GM18861 (cell line): Measurements from ENCODE around the gene TRAPPC6A.

ENCODE experiments used
- ATAC-seq: cut with Tn5 transposase; IDR thresholded peaks from one replicate; pipeline ENCODE4 v1.9.1; 2021; ENCODE audit not compliant: unreplicated experiment

TRAPPC6A gene

DNA sequence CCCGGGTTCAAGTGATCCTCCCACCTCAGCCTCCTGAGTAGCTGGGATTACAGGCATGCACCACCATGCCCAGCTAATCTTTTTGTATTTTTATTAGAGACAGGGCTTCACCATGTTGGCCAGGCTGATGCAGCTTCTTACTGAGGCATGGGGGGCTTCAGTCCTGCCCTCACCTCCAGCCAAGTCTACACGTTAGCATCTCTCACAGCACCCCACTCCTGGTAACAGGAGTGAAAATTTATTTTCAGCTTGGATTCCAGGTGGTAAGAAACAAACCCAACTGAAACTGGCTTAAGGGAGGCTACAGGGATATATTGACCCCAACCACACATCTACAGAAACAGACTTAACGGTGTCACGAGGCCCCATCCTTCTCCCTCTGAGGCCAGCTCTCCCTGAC lies 27.9 kb downstream of the TRAPPC6A start:
- ATAC-seq, result no peak

- no peak for ATAC-seq
Observed at GRCh38 chr19:45149129-45149528, 28.9 kb downstream of the TRAPPC6A start.

DNA sequence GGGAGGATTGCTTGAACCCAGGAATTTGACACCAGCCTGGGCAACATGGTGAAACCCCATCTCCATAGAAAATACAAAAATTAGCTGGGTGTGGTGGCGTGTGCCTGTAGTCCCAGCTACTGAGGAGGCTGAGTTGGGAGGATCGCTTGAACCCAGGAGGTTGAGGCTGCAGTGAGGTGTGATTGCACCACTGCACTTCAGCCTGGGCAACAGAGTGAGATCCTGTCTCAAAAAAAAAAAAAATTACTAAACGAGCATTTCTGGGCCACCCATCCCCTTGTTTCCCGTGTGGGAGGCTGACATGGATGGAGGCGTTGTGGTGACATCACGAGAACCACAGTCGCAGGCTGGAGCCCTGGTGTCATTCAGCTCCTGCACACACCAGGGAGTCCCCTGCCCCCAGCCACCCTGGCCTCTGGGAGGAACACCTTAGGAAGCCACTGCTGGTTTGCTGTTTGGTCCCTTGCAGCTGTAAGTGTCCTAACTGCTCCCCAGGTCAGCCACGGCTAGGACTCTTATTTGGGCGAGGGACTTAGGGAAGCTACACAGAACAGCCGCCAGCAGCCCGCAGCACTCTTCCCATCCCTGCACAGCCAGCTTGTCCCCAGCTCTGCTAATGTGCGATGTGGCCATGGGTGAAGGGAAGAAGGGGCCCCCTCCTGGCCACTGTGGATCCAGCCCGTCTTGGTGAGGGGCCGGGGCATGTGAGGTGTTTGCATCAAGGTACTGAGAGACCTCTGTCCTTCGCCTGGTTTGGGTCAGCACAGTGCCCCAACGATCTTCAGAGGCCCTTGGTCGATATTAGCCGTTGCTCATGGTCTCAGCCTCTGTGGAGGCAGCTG lies 30.0 kb downstream of the TRAPPC6A start:
- ATAC-seq, result no peak

- ATAC-seq, result no peak
Observed at GRCh38 chr19:45146741-45147205, 31.3 kb downstream of the TRAPPC6A start.

DNA sequence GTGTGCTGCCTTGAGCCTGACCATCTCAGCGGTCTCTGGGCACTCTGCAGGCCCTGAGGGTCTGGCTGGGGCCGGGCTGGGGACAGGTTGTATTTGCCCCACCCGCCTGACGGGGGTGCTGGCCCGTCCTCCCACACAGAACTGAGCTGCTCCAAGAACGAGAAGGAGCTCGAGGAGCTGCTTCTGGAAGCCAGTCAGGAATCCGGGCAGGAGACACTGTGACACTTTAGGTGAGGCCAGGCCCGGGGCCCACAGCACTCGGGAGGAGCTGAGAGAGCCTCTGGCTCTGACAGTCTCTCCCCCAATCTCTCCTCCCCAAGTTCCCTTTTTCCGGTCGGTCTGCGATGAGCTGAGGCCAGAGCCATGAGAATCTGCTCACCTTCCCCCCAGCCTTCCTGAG lies 31.8 kb downstream of the TRAPPC6A start:
- no peak for ATAC-seq

DNA sequence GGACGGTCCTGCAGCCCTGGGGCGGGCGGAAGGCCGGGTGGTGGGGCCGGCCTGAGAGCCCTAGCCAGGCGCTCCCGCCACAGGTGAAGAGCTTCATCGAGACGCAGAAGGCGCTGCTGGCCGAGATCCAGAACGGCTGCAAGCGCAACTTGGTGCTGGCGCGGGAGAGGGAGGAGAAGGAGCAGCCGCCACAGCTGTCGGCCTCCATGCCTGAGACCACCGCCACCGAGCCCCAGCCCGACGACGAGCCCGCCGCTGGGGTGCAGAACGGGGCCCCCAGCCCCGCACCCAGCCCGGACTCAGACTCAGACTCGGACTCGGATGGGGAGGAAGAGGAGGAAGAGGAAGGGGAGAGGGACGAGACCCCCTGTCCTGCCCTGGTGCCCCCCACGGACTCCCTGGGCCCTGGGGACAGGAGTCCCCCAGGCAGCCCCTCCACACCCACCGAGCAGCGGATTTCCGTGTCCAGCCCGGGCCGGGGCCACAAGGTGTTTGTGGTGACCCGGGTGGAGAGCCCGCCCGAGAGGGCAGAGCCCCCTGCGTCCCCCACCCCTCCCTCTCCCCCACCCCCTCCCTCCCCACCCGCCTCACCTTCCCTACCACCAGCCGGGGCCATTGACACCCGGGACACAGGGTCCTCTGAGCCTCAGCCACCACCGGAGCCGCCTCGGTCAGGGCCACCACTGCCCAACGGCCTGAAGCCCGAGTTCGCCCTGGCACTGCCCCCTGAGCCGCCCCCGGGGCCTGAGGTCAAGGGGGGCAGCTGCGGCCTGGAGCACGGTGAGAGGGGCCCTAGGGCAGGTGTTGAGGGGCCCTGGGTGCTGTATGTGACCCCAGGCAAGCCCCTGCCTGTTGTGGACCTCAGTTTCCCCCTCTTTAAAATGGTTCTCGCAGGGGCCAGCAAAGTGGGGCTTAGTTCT lies 32.5 kb downstream of the TRAPPC6A start:
- ATAC-seq, result no peak

- ATAC-seq, result no peak
Observed at GRCh38 chr19:45144431-45145269, 33.4 kb downstream of the TRAPPC6A start.

DNA sequence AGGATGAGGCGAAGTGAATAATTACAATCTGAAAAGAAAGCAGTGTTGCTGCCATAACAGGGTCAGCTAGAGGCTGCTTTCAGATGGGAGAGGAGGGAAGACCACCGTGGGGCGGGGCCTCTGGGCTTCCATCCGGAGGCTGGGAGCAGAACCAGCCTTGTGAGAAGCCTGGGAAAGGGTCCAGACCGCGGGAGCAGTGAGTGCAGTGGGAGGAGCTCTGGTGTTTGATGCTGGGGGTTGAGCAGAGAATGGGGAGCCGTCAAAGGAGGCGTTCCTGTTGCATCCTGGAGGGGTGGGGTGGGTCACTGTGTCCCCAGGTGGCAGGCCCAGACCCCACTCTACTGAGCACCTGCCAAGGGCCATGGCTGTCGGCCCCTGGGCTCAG lies 35.3 kb downstream of the TRAPPC6A start:
- no peak for ATAC-seq

DNA sequence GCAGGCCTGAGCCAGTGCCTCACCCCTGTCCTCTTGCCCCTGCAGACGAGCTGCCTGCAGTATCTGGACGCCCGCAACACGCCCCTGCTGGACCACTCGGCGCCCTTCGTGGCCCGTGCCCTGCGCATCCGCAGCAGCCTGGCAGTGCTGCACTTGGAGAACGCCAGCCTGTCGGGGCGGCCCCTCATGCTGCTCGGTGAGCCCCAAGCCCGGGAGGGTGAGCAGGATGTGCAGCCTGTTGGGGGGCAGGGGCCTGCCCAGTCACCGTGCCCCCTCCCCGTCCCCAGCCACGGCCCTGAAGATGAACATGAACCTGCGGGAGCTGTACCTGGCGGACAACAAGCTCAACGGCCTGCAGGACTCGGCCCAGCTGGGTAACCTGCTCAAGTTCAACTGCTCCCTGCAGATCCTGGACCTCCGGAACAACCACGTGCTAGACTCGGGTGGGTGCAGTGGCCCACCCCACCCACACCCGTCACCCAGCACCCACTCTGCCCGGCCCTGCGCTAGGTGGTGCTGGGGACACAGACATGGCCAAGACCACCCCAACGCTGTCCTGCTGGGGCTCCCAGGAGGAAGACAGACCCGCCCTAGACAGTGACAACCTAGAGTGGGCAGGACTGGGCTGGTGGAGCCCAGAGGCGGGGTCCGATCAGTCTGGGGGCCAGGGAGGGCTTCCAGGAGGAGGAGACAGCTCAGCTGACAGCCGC lies 35.9 kb downstream of the TRAPPC6A start:
- no peak for ATAC-seq

GRCh38 chr19:45141203-45141900 lies 36.7 kb downstream of the TRAPPC6A start:
- no peak for ATAC-seq

DNA sequence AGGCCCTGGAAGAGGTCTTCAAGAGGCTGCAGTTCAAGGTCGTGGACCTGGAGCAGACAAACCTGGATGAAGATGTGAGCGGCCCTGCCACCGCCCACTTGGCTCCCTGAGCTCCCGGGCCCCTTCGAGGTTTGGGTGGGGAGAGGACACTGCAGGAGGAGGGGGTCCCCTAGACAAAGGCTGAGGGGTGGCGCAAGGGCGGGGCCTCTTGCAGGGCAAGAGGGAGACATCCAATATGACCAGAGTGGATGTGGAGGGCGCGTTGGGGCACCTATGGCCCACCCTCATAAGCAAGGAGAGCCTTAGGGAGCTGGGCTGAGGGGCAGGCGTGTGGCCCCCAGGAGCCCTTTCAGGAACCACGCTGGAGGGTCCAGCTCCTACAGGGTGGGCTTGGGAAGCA lies 37.5 kb downstream of the TRAPPC6A start:
- ATAC-seq, result no peak

DNA sequence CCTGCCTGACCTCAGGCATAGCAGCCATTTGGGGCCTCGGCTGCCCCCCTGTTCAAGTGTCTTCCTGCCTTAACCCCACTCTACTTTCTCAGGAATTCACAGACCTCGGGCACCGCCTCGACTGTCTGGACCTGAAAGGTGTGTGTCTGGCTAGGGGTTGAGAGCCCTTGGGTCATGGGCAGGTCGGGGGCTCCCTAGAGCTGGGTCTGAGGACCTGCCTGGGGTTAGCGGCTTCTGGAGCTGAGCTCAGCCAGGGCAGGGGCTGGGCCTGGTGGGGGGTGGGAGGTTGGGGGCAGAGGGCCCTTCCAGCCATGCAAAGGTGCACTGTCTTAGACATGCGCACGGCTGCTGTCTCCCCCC lies 37.9 kb downstream of the TRAPPC6A start:
- no peak for ATAC-seq

GRCh38 chr19:45139286-45140143 lies 38.5 kb downstream of the TRAPPC6A start:
- ATAC-seq, result no peak

GRCh38 chr19:45138303-45138751 lies 39.7 kb downstream of the TRAPPC6A start:
- ATAC-seq, result no peak

GRCh38 chr19:45137179-45137761 lies 40.8 kb downstream of the TRAPPC6A start:
- ATAC-seq, result peak; percentile 72

DNA sequence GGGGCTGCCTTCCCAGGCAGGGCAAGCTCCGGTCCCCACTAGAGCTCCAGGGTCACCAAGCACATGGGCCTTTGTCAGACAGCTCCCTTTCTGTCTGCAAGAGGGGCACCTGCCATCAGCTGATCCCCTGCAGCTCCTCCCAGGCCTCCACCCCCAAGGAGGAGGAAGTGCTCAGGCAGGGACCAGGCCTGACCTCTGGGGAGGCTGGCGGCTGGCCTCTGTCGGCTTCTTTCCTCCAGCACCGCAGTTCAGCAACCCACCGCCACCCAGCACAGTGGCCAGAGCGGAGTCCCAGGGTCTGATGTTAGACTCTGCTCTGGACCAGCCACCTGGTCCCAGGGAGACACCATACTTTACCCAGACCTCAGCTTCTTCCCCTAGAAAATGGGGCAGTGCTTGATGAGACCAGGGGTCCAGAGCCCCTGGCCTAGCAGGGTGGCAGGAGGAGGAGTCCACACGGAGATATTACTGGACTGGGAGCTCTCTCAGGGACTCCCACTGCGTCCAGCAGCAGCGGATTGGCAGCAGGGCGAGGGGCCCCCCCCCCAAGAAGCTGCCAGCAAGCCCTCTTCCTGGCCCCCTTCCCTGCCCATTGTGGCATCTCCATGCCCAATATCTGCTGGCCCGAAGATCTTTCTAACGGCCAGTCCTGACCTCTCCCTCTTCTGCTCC lies 41.4 kb downstream of the TRAPPC6A start:
- ATAC-seq, result no peak

- no peak for ATAC-seq
Observed at GRCh38 chr19:45135176-45135885, 42.7 kb downstream of the TRAPPC6A start.
